GM23248 (cell line): ENCODE results near the gene PDRG1.

Experiments
- EZH2 ChIP-seq: fragments of 200-600 bp; sonication (generic); IDR thresholded peaks from 2 replicates; pipeline ENCODE4 v1.6.1; 2018; ENCODE audit warnings: antibody characterized with exemption, mild to moderate bottlenecking; ENCODE audit not compliant: insufficient read depth, poor library complexity, severe bottlenecking
- EZH2phosphoT487 ChIP-seq: fragments of 200-600 bp; sonication (generic); IDR thresholded peaks from 2 replicates; pipeline ENCODE4 v1.6.1; 2018; ENCODE audit warnings: antibody characterized with exemption, moderate library complexity, mild to moderate bottlenecking, low read depth; ENCODE audit not compliant: insufficient read depth

GRCh38 chr20:31949877-31950646, 1.8 kb downstream of the PDRG1 start:
- TF ChIP-seq EZH2 (no peak), EZH2phosphoT487 (no peak)
